ENCODE measurements around the gene NFATC1.

- TF ChIP-seq GATA2 (IDR thresholded peaks at IDR 0.05; ENCODE audit: low read depth, low read length) (no peak), GATA3 (IDR thresholded peaks at IDR 0.05; ENCODE audit: low read depth, low read length) (no peak)
Measured at GRCh38 chr18:79537758-79538157, 142.0 kb downstream of the NFATC1 start.

All from SH-SY5Y (cell line).